ENCODE data around the gene NFKBIA.
"Not testable (repeated sequence)": the region's sequence is repeated elsewhere in the genome, so short reads cannot be mapped to it uniquely, and the experiment has no call there.

Gene NFKBIA

DNA sequence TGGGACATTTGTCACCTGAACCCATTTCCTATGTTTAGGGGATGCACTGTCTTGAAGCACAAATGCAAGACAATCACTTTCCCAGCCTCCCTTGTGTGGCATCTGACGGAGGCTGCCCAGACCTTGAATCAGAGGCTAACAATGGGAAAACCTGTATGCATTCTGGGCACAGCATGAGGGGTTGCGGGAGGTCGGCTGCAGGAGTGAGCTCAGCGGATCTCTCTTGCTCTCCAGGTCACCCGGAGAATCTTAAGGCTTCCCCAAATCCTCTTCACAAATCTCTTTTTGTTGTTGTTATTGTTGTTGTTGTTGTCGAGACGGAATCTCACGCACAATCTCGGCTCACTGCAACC lies 15.3 kb downstream of the NFKBIA start:
- DNase-seq, result no peak

DNA sequence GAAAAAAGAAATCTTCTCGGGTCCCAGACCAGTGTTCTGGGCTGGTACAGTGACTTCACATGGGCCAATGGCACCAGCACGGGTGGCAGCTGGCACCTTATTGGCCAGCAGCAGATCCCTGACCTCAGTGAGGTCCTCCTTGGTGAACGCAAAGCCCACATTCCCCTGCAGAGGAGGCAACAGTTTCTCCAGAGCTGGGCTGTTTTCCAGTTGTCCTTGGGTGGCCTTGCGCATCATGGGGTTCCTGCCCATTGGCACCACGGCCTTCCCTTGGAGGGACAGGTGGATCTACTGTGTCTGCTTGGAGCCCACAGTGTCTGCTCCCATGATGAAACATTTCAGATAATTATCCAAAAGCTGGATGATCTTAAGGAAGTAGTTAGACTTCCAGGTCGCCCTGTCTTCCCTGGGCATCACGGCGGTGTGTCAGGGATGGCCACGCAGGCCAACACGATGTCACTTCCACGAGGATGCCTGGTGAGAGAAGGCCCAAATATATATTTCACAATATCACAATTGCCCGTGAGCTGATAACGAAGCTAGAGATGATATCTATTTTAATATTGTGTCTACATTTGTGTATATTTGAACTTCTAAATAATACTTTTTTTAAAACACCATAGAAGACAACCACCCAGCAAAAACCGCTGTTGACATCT lies 15.8 kb downstream of the NFKBIA start:
- DNase-seq, result no peak

GRCh38 chr14:35387713-35388579 lies 16.6 kb downstream of the NFKBIA start:
- no peak for DNase-seq

DNA sequence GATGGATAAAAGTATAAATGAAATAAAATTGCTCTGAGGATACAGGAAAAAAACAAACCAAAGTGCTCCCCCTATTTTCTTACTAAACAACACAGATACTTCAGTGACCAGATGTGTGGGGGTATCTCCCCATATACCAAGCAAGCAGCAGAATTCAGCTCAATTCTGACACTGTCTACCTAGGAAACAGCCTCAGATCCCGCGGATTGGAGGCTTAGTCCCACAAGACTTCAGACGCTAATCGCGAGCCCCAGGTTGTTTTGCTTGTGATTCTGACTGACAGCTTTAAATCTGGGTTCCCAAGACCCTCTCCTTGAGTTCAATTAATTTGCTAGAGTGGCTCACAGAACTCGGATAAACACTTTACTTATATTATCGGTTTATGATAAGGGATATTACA lies 17.3 kb downstream of the NFKBIA start:
- DNase-seq, result no peak

DNA sequence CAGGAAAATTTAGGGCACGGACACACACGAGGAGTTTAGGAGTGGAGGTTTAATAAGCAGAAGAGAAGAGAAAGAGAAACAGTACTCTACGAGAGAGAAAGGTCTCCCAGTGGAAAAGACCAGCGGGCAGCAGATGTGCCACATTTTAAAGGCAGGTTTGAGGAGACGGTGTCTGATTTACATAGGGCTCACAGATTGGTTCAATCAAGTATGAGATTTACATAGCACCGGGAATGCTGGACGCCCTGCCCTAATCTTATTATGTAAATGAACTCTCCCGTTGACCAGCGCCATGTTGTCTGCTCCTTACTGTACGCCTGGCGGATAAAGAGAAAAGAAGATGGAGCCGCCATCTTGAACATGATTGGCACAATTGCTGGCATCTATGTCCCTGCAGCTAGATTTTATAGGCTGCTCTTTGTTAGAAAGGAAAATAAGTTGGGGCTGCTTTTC lies 17.9 kb downstream of the NFKBIA start:
- no peak for DNase-seq

GRCh38 chr14:35385042-35385839 lies 19.3 kb downstream of the NFKBIA start:
- peak; percentile 60 for DNase-seq

DNA sequence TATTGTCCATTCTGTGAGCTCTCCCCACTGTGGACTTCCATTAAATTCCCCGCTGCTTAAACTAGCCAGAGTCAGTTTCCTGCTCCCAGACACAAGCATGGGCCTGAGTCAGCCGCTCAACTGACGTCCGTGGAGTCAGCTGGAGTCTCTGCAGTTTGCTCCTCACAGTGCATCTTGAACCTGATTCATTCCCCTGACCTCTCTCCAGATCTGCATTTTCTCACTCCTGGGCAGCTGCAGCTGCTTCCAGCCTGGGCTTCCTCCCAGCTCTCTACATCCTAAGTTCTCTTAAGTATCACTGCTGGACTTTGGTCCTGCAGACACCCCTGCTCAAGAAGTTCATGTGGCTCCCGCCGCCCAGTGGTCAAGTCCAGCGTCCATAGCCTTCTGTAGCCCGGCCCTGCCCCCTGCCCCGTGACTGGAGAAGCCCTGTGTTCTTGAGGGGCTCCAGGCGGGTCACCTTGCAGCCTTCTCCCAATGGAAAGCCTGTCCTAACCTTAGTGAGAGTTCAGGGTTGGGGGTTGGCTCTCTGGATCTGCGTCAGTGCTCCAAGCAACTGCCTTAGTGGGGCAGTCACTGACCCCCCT lies 20.0 kb downstream of the NFKBIA start:
- DNase-seq, result no peak

GRCh38 chr14:35383569-35384454 lies 20.7 kb downstream of the NFKBIA start:
- no peak for DNase-seq

DNA sequence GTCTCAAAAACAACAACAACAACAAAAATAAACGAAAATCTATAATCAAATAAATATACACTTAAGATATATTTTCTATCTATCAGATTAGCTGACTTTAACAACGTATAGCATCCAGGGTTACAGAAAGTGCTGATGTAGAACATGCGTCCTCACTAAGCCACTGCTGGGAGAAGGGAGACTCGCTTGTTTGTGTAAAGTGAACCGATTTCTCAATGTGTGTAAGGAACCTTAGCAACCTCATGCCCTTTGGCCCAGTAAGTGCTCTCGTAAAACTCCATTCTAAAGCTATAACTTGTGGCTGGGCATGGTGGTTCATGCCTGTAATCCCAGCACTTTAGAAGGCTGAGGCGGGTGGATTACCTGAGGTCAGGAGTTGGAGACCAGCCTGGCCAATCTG lies 23.8 kb downstream of the NFKBIA start:
- no peak for DNase-seq

DNA sequence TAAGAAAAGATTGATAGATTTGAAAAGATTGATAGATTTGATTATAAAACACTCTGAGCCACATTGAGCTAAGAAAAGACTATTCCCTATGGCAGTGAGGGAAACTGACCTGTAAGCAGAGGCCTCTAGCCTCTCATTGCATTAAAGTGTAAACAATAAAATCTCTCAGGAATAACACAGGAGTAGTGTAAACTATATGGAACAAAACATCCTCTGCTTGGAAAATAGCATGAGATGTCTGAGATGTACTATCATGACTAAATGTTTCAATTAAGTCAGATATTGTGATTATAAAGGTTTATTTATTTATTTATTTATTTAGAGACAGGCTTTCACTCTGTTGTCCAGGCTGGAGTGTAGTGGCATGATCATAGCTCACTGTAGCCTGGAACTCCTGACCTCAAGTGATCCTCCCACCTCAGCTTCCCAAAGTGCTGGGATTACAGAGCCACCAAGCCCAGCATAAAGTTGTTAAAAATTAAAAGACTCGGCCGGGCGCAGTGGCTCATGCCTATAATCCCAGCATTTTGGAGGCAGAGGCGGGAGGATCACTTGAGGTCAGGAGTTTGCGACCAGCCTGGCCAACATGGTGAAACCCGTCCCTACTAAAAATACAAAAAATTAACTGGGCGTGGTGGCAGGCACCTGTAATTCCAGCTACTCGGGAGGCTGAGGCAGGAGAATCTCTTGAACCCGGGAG lies 25.2 kb downstream of the NFKBIA start:
- DNase-seq, result not testable (repeated sequence)

GRCh38 chr14:35378425-35379233 lies 25.9 kb downstream of the NFKBIA start:
- no peak for DNase-seq

DNA sequence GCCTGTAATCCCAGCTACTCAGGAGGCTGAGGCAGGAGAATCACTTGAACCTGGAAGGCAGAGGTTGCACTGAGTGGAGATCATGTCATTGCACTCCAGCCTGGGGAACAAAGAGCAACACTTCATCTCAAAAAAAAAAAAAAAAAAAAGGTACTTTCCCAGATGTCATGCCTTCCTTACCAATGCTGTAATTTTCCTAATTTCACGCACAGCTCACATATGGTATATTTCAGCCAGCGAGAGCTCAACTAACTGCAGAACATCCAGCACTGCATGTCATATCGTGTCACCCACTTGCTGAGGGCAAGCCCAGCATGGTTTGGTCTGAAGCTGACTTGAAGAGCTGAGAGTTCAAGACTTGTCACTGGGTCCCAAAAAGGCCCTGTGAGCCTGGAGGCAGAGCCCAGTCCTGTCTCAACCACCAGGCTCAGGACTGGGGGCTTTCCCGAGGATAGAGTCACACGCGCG lies 29.0 kb downstream of the NFKBIA start:
- no peak for DNase-seq

DNA sequence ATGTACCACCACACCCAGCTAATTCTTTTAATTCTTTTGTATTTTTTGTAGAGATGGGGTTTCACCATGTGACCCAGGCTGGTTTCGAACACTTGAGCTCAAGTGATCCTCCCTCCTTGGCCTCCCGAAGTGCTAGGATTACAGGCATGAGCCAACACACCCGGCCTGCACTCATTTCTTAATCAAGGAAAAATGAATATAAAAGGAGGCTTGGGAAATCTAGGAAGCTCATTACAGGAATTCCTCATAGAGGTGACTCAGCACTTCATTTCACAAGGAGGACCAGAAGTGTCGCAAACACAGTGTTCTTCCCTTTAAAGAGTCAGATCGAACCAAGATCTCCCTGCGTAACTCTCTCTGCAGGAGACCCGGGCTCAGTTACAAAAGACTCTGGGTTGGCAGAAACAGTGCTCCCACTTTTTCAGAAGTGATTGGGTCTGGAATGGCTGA lies 30.3 kb downstream of the NFKBIA start:
- no peak for DNase-seq

GRCh38 chr14:35373208-35373607 lies 31.3 kb downstream of the NFKBIA start:
- not testable (repeated sequence) for DNase-seq

DNA sequence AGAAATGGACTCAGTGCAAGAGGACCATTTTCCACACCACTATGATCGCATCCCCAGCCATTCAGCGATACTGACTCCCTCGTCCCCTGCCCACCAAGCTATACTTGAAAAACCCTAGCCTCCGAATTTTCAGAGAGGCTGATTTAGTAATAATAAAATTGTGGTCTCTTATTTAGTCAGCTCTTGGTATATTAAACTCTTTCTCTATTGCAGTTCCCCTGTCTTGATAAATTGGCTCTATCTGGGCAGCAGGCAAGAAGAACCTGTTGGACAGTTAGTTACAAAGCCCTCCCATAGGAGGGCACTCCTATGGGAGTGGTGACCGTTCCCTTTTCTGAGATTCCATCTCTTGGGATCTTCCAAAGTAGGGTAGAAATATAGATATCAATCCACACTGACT lies 33.6 kb downstream of the NFKBIA start:
- DNase-seq, result no peak

- no peak for DNase-seq
Observed at GRCh38 chr14:35369701-35370191, 34.8 kb downstream of the NFKBIA start.

DNA sequence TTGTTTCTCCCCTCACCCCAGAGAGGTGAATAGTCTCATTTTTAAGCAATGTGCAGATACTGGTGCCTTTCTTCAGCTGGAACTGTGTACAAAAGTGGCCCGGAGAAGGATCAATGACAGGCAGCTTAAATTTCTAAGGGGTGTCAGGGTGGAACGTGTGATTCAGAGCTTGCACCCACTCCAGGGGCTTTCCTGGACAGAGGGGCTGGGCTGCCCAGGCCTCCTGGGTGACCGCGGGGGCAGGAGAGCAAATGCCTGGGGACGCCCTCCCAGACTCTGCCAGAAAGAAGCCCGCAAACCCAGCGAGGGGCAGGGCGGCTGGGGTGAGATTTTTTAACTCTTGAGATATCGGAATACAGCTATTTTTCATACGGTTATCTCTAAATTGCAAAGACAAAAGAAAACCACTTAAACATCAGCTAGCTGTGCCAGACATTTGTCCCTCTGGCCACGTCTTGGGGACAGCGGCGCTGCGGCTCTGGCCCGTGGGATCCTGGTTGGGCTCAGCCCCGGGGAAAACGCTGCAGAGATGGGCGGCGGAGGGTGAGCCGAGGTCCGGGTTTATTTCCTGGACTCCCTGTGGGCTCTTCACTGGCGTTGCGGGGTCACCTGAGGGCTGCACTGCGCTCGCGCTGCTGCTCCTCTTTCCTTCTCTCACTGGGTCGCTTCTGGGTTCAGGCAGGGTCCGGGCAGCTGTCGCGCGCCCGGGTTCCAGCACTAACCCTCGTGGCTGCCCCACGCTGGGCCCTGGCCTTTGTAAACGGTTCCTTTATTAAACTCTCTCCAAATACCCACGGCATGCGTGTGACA lies 35.8 kb downstream of the NFKBIA start:
- no peak for DNase-seq

DNA sequence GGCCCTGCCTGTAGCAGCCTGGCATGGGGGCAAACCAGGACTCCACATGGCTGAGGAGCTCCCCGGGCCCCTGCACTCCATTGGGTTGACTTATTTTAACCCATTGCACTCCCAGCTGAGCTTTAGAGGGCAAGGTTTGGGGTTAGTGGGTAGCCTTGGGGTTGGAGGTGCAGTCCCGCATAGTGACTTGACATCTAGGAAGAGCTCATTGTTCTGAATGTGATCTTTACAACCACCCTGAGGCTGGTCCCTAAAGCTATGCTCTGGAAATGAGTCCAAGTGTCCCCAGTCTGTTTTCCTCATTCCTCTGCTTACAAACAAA lies 36.4 kb downstream of the NFKBIA start:
- DNase-seq, result no peak

DNA sequence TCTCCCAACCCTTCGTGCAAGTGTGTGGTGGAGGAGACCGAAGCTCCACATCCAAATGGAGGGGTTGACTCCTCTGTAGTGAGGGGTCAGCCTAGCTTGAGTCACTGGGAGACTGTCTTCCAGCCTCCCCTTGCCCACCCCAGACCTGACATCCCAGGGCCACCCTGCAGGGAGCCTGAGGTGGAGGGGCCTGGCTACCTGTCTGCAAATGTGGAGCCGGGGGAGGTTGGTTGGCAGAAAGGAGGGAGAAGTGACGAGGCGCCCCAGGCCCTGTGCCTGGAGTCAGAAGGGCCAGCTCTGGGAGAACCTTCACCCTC lies 37.5 kb downstream of the NFKBIA start:
- no peak for DNase-seq

DNA sequence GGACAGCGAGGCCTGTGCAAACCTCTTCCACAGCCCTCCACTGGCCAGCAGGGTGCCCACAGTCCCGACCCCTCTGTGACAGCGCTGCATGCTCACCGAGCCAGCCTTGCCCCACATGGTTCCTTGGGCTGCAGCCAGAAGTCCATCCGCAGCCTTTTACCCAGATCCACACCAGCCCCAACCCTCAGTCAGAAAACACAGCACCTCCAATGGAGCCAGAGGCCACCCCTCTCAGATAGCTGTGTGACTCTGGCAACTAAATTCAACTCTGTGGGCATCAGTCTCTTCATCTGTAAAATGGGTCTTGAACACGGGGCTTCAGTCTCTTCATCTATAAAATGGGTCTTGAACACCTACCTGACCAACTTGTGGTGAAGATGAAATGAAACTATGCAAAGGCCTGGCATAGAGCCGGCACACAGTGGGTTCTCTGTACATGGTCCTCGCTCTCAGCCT lies 38.0 kb downstream of the NFKBIA start:
- no peak for DNase-seq
